HEK293 (cell line): ENCODE measurements around the gene IL4I1.
A peak's percentile ranks its signal among the peaks of the same experiment; 100 is the strongest.

Experiments
- CTCF ChIA-PET: fragments of 350-600 bp; formaldehyde crosslinking; extraction: SDS; loops from one replicate; lab custom pipeline; 2021; ENCODE audit warnings: antibody characterized with exemption; lab: Yijun Ruan, JAX
- POLR2A ChIA-PET: fragments of 300-600 bp; formaldehyde crosslinking; extraction: SDS; loops from one replicate; lab custom pipeline; 2020; ENCODE audit warnings: antibody characterized with exemption, inconsistent platforms; lab: Yijun Ruan, JAX
- H3K27ac ChIP-seq: fragments of 200-500 bp; sonication (Bioruptor generic); 2 replicates; pipeline ENCODE4 v1.5.1; 2014; ENCODE audit warnings: low read depth, low read length, control low read depth, inconsistent platforms; ENCODE audit errors: extremely low read depth
- H3K36me3 ChIP-seq, 2 experiments: fragments of 200-500 bp in 1 of 2; sonication (Bioruptor generic) in 1 of 2; 1 replicate in 1 of 2; 2 replicates in 1 of 2; pipeline ENCODE4 v1.5.1; 2014 to 2017; ENCODE audit warnings: inconsistent platforms in 2 of 2, low read length in 2 of 2; ENCODE audit not compliant: control insufficient read depth in 2 of 2, insufficient read depth in 1 of 2
- H3K4me1 ChIP-seq: fragments of 200-500 bp; sonication (Bioruptor generic); 2 replicates; pipeline ENCODE4 v1.5.1; 2014; ENCODE audit warnings: mild to moderate bottlenecking, low read length, inconsistent platforms; ENCODE audit not compliant: control insufficient read depth, insufficient read depth
- H3K4me3 ChIP-seq: 2 replicates; pipeline ENCODE4 v1.5.1; 2011; ENCODE audit warnings: low read depth, mild to moderate bottlenecking, control low read depth, low read length, moderate library complexity
- H3K9me3 ChIP-seq: fragments of 200-500 bp; sonication (Bioruptor generic); 2 replicates; pipeline ENCODE4 v1.5.1; 2014; ENCODE audit warnings: low read depth, low read length, inconsistent platforms; ENCODE audit not compliant: control insufficient read depth, insufficient read depth
- BCL11B ChIP-seq: fragments of 450-650 bp; formaldehyde crosslinking; IDR thresholded peaks from 2 replicates; pipeline ENCODE4 v1.5.1; 2016; ENCODE audit warnings: low read depth, missing biosample characterization, missing genetic modification characterization
- GLIS2 ChIP-seq: fragments of 450-650 bp; formaldehyde crosslinking; IDR thresholded peaks from 2 replicates; pipeline ENCODE4 v1.5.1; 2016; ENCODE audit warnings: missing biosample characterization, missing genetic modification characterization
- KLF7 ChIP-seq: fragments of 450-650 bp; formaldehyde crosslinking; IDR thresholded peaks from 2 replicates; pipeline ENCODE4 v1.5.1; 2016; ENCODE audit warnings: missing biosample characterization, missing genetic modification characterization, borderline replicate concordance
- MEIS1 ChIP-seq: sonication (generic); formaldehyde crosslinking; IDR thresholded peaks from 2 replicates; pipeline ENCODE4 v1.8.1; 2022; ENCODE audit warnings: missing genetic modification reagents, mild to moderate bottlenecking, borderline replicate concordance
- PATZ1 ChIP-seq: fragments of 450-650 bp; formaldehyde crosslinking; IDR thresholded peaks from 2 replicates; pipeline ENCODE4 v1.5.1; 2016; ENCODE audit warnings: missing biosample characterization, missing genetic modification characterization
- PBX3 ChIP-seq: sonication (generic); formaldehyde crosslinking; IDR thresholded peaks from 2 replicates; pipeline ENCODE4 v1.8.1; 2022; ENCODE audit warnings: mild to moderate bottlenecking, moderate library complexity, missing genetic modification reagents
- SCRT2 ChIP-seq: fragments of 450-650 bp; formaldehyde crosslinking; IDR thresholded peaks from 2 replicates; pipeline ENCODE4 v1.5.1; 2016; ENCODE audit warnings: missing biosample characterization, missing genetic modification characterization
- TRIM28 ChIP-seq: IDR thresholded peaks from 2 replicates; pipeline ENCODE4 v1.6.1; 2011; ENCODE audit warnings: low read length, control low read depth, borderline replicate concordance
- ZBTB1 ChIP-seq: fragments of 450-650 bp; formaldehyde crosslinking; IDR thresholded peaks from 2 replicates; pipeline ENCODE4 v1.5.1; 2016; ENCODE audit warnings: missing biosample characterization, missing genetic modification characterization
- ZBTB10 ChIP-seq: fragments of 450-650 bp; formaldehyde crosslinking; IDR thresholded peaks from 2 replicates; pipeline ENCODE4 v1.5.1; 2016; ENCODE audit warnings: missing biosample characterization, missing genetic modification characterization
- ZEB2 ChIP-seq: fragments of 450-650 bp; formaldehyde crosslinking; IDR thresholded peaks from 2 replicates; pipeline ENCODE4 v1.5.1; 2016; ENCODE audit warnings: missing biosample characterization, missing genetic modification characterization
- ZNF114 ChIP-seq: fragments of 450-650 bp; formaldehyde crosslinking; IDR thresholded peaks from 2 replicates; pipeline ENCODE4 v1.5.0; 2017; ENCODE audit warnings: missing biosample characterization, missing genetic modification characterization
- ZNF146 ChIP-seq: fragments of 450-650 bp; formaldehyde crosslinking; IDR thresholded peaks from 2 replicates; pipeline ENCODE4 v1.5.1; 2016; ENCODE audit warnings: missing biosample characterization, missing genetic modification characterization
- ZNF175 ChIP-seq: fragments of 450-650 bp; formaldehyde crosslinking; IDR thresholded peaks from 2 replicates; pipeline ENCODE4 v1.5.1; 2016; ENCODE audit warnings: missing biosample characterization, missing genetic modification characterization
- ZNF19 ChIP-seq: fragments of 450-650 bp; formaldehyde crosslinking; IDR thresholded peaks from 2 replicates; pipeline ENCODE4; 2016; ENCODE audit warnings: missing biosample characterization, missing genetic modification characterization, low read depth
- ZNF239 ChIP-seq: fragments of 450-650 bp; formaldehyde crosslinking; IDR thresholded peaks from 2 replicates; pipeline ENCODE4 v1.5.1; 2016; ENCODE audit warnings: missing biosample characterization, missing genetic modification characterization
- ZNF292 ChIP-seq: fragments of 450-650 bp; formaldehyde crosslinking; IDR thresholded peaks from 2 replicates; pipeline ENCODE4 v1.5.1; 2016; ENCODE audit warnings: low read depth, missing biosample characterization, missing genetic modification characterization, borderline replicate concordance
- ZNF311 ChIP-seq: fragments of 450-650 bp; formaldehyde crosslinking; IDR thresholded peaks from 2 replicates; pipeline ENCODE4 v1.5.1; 2017; ENCODE audit warnings: missing biosample characterization, missing genetic modification characterization, borderline replicate concordance
- ZNF335 ChIP-seq: fragments of 450-650 bp; formaldehyde crosslinking; conservative IDR thresholded peaks from 2 replicates; pipeline ENCODE4 v1.5.1; 2016; ENCODE audit warnings: missing biosample characterization, missing genetic modification characterization
- ZNF341 ChIP-seq: fragments of 450-650 bp; formaldehyde crosslinking; IDR thresholded peaks from 2 replicates; pipeline ENCODE4; 2016; ENCODE audit warnings: low read depth, missing biosample characterization, missing genetic modification characterization
- ZNF433 ChIP-seq: fragments of 450-650 bp; formaldehyde crosslinking; IDR thresholded peaks from 2 replicates; pipeline ENCODE4 v1.5.1; 2016; ENCODE audit warnings: missing biosample characterization, missing genetic modification characterization, low read depth
- ZNF549 ChIP-seq: fragments of 450-650 bp; IDR thresholded peaks from 2 replicates; pipeline ENCODE4 v1.5.1; 2018; ENCODE audit warnings: missing biosample characterization, missing genetic modification characterization, mild to moderate bottlenecking, inconsistent platforms, moderate library complexity
- ZNF596 ChIP-seq: fragments of 450-650 bp; IDR thresholded peaks from 2 replicates; pipeline ENCODE4 v1.5.0; 2018; ENCODE audit warnings: missing biosample characterization, mild to moderate bottlenecking, missing genetic modification characterization, moderate library complexity
- ZNF626 ChIP-seq: fragments of 450-650 bp; sonication (Bioruptor Pico); formaldehyde crosslinking; IDR thresholded peaks from 2 replicates; pipeline ENCODE4 v1.5.1; 2018; ENCODE audit warnings: missing biosample characterization, missing genetic modification characterization, inconsistent platforms
- ZNF677 ChIP-seq: fragments of 450-650 bp; IDR thresholded peaks from 2 replicates; pipeline ENCODE4 v1.5.0; 2018; ENCODE audit warnings: missing biosample characterization, mild to moderate bottlenecking, missing genetic modification characterization, moderate library complexity
- ZNF707 ChIP-seq: fragments of 450-650 bp; formaldehyde crosslinking; IDR thresholded peaks from 2 replicates; pipeline ENCODE4 v1.5.1; 2016; ENCODE audit warnings: missing biosample characterization, missing genetic modification characterization
- ZNF792 ChIP-seq: fragments of 450-650 bp; formaldehyde crosslinking; IDR thresholded peaks from 2 replicates; pipeline ENCODE4 v1.5.1; 2016; ENCODE audit warnings: missing biosample characterization, missing genetic modification characterization
- ZNF830 ChIP-seq: fragments of 450-650 bp; IDR thresholded peaks from 2 replicates; pipeline ENCODE4 v1.5.0; 2018; ENCODE audit warnings: missing biosample characterization, missing genetic modification characterization, low read depth, mild to moderate bottlenecking, moderate library complexity
- ZNF837 ChIP-seq: fragments of 450-650 bp; formaldehyde crosslinking; IDR thresholded peaks from 2 replicates; pipeline ENCODE4 v1.5.1; 2016; ENCODE audit warnings: missing biosample characterization, missing genetic modification characterization
- ZSCAN30 ChIP-seq: fragments of 450-650 bp; IDR thresholded peaks from 2 replicates; pipeline ENCODE4 v1.5.1; 2018; ENCODE audit warnings: missing biosample characterization, mild to moderate bottlenecking, missing genetic modification characterization, moderate library complexity
- ZSCAN4 ChIP-seq: fragments of 450-650 bp; formaldehyde crosslinking; IDR thresholded peaks from 2 replicates; pipeline ENCODE4 v1.5.1; 2017; ENCODE audit warnings: missing biosample characterization, missing genetic modification characterization
- ZXDB ChIP-seq: fragments of 450-650 bp; formaldehyde crosslinking; IDR thresholded peaks from 2 replicates; pipeline ENCODE4 v1.5.1; 2016; ENCODE audit warnings: missing biosample characterization, missing genetic modification characterization

Gene IL4I1

GRCh38 chr19:49855676-49856573 is 40.8 kb downstream of the IL4I1 start:
- 0 out of 2 replicates have a peak overlapping the region, but pooled peaks have one; percentile 47 for H3K27ac ChIP-seq
- H3K36me3 ChIP-seq: peaks cover 12 to 68% of the 10 kb centered on the region in 2 experiments
- H3K9me3 ChIP-seq: no peaks in the 10 kb centered on the region
- H3K4me1 ChIP-seq: peaks cover 16% of the 10 kb centered on the region
- ChIA-PET POLR2A (interaction anchor here (8.8 kb wide), 1 partner anchor 8 kb away, joined by 128 read pairs; the partner anchor contains the start of gene PNKP), CTCF (interaction anchor here (0.5 kb wide), 1 partner anchor 103 kb away, joined by 3 read pairs; no protein-coding TSS in a partner anchor)
- no peak overlapping the region for H3K4me3 ChIP-seq
- 0 out of 2 replicates have a peak, but pooled peaks have one; percentile 15 for TF ChIP-seq ZXDB
- TF ChIP-seq ZNF292: no peak
- TF ChIP-seq ZBTB1: no peak
- TF ChIP-seq ZNF596: no peak
- no peak for TF ChIP-seq ZNF239
- TF ChIP-seq ZEB2: no peak
- TF ChIP-seq ZNF792: peak; percentile 94
- no peak for TF ChIP-seq ZNF146 (tag by site-specific recombination)
- no peak for TF ChIP-seq KLF7 (tag by site-specific recombination)
- TF ChIP-seq ZNF114 (tag by site-specific recombination): no peak
- TF ChIP-seq ZSCAN4 (tag by site-specific recombination): no peak
- TF ChIP-seq GLIS2 (tag by site-specific recombination): peak; percentile 57
- no peak for TF ChIP-seq ZNF837 (tag by site-specific recombination)
- TF ChIP-seq ZNF311 (tag by site-specific recombination): no peak
- no peak for TF ChIP-seq ZNF677 (tag by site-specific recombination)
- no peak for TF ChIP-seq ZNF341 (tag by site-specific recombination)
- no peak for TF ChIP-seq ZNF335 (tag by site-specific recombination)
- TF ChIP-seq ZNF626 (tag by site-specific recombination): no peak
- no peak for TF ChIP-seq ZSCAN30 (tag by site-specific recombination)
- no peak for TF ChIP-seq SCRT2 (tag by site-specific recombination)
- no peak for TF ChIP-seq TRIM28
- no peak for TF ChIP-seq ZNF433 (tag by site-specific recombination)
- TF ChIP-seq PATZ1: 0 out of 2 replicates have a peak, but pooled peaks have one; percentile 12
- TF ChIP-seq MEIS1 (CRISPR knock-in tag): no peak
- TF ChIP-seq ZNF175 (tag by site-specific recombination): no peak
- 0 out of 2 replicates have a peak, but pooled peaks have one; percentile 34 for TF ChIP-seq PBX3 (CRISPR knock-in tag)
- TF ChIP-seq ZNF707: no peak
- TF ChIP-seq ZBTB10 (tag by site-specific recombination): no peak
- no peak for TF ChIP-seq ZNF830 (tag by site-specific recombination)
- no peak for TF ChIP-seq ZNF549 (tag by site-specific recombination)
- no peak for TF ChIP-seq ZNF19 (tag by site-specific recombination)
- no peak for TF ChIP-seq BCL11B
